DMS 273 (cell line): ENCODE data around the gene VEGFD.

Experiments used
- DNase-seq: peaks from one replicate; lab custom pipeline; 2025; ENCODE audit not compliant: unreplicated experiment; lab: John Stamatoyannopoulos, UW

Gene VEGFD, protein sequence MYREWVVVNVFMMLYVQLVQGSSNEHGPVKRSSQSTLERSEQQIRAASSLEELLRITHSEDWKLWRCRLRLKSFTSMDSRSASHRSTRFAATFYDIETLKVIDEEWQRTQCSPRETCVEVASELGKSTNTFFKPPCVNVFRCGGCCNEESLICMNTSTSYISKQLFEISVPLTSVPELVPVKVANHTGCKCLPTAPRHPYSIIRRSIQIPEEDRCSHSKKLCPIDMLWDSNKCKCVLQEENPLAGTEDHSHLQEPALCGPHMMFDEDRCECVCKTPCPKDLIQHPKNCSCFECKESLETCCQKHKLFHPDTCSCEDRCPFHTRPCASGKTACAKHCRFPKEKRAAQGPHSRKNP

DNA sequence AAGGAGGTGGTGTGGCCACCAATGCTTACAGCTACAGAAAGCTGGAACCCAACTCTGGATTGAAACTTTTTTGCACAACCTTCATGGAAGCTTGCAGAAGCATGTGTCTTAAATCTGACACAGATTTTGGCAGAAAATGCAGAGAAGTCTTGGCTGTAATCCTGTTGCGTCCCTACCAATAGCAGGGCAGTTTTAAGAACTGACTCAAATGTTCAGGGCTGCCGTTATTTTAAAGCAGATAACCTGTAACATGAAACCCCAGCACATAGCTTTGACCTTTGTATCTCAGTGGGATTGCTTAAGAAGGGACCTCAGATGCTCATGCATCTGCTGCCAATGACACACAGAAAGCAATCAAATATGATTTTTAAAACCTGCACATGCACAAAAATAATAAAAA, at the start of gene VEGFD:
TSS of gene VEGFD (minus strand) at position 110 of the 400 bp plus-strand sequence. CDS start 467 bp downstream, outside the sequence.
- peak; percentile 67 for DNase-seq

DNA sequence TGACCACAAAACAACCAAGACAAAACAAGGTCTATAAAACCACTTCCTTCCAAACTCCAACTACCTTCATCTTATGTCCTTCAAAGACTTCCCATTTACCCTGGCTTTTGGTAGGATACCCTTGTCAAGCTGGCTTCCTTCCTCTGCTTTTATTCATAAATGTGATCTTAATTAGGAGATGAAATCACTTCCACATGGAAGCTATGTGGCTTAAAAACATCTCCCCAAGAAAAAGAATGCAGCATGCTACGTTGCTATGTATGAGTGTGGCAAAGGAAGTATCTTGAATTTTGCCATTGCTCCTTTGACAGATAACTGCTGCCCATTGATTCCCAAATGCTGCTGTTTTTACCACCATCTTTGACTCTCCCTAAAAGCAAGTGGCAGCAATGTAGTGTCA, 46.4 kb upstream of the VEGFD start:
- no peak for DNase-seq

DNA sequence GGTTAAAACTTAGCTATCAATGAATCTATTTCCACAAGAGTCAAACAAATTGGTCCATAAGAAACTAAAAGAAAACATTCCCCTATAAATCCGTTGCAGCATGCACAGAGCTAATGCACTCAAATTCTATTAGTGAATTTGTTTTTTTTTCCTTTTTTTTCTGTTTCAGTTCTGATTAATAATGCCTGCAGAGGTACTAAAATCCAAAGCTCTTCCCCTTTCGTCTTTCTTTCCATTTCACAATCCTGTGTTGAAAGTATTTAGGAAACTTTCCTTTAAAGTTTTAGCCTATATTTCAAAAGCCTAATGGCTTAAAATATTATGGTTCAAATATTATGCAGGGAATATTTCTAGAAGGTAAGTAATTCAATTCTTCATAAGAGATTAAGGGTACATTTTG, 45.9 kb upstream of the VEGFD start:
- DNase-seq, result no peak

DNA sequence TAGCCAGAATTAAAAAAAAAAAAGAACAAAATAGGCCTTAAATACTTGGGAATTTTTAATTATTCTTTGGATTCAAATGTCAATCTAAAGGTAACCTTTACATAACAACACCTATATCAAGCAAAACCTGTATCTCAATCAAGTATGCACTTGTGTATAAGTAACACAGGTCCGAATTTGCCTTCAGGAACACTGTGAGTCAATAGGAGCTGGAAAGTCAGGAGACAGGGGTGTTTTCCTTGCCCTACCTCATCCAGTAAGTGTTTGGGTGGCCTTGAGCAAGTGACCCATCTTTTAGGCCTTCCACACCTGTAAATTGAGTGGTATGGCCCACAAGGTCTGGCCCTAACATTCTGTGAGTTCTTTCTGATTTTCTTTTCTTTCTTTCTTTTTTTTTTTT, 40.8 kb upstream of the VEGFD start:
- no peak for DNase-seq

DNA sequence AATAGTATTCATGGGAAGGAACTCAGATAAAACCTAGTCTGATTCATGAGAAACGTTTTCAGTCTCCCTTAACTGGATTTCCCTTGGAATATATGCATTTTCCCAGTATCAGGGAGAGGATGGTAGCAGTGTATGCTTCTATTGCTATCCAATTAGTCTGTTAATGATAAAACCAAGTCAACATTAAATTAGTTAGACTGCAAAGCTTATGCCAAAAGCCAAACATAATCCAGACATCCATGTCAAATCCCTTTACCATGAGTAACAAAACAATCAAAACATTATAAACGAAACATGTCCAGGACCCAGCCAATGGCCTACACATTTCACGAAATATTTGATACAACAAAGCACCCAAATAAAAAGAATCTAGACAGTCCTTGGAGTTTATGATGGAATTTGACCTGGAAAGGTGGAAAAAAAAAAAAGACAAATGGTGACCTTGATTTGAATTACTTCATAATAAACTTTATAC, 34.5 kb upstream of the VEGFD start:
- no peak for DNase-seq

DNA sequence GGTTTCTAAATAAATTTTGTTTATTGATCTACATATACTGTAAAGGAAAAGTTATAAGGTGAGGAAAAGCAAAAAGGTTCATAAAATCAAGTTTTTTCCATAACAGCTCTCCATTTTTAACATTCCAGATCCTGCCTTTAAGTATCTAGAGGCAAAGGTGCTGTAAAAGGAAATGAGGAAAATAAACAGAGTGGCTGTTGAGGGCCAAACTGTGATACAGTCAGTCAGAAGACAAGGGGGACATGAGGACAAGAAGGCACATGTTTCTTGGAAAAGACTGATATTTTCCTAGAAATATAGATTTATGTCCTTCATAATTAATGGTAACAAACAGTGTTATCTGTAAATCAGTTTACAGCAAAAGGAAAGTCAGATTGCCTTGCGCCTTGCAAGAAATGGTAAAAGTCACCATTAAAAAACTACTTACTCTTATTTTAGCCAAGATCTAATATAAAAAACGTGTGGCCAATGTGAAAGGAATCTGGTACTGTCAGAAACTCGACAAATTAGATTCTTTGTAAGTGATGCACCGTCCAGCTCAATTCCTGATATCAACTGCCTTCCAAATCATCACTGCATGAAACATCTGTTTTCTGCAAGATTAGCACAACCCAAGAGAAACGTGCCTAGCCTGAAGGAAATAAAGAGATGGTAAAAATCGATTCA, 34.0 kb upstream of the VEGFD start:
- no peak for DNase-seq

DNA sequence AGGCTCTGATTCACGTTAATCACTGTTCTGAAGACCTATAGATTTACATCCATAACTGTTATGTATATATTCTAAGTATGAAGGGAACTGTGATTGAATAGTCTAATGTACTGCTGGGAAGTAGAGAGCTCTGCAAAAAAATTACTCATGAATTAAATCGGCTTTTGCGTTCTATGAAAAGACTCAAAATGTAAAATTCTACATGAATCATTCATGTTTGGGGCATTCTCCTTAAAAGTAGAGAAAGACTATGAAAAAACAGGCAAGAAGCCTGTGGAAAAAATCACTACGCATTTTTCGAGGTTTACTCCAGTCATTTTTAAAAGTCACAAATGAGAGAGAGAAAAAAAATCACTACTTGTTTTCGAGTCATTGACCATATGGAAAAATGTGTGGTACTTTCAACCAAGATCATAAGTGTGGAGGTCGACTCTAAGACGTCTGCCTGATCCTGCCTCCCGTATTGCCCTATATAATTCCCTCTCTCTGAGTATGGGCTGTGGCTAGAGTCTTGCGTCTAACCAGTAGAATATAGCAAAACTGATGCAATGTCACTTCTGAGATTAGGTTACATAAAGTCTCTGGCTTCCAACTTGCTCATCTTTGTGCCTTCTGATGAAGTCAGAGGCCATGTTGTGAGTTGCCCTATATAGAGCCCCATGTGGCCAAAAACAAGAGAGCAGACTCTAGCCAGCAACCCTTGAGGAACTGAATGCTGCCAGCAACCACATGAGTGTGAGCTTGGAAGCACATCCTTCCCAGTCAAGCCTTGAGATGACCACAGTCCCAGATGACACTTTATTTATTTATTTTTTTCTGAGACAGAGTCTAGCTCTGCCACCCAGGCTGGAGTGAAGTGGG, 32.1 kb upstream of the VEGFD start:
- peak; percentile 19 for DNase-seq

DNA sequence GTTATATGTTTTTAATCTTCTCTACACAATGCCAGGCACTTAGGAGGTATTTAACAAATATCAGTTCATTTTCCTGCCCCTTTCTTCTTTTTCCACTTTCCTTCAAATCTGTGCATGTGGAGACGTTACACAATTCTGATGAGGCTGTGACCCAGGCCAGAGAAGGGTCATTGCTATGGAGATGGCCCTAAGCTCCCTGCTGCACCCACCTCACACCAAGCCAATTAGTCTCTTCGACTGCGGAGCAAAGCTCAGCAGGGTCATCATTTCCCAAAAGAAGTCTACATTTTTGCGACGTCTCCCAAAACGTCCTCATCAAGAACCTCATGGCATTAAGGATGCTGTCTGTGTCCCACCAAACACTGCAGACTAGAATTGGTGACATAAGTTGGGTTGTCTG, 28.9 kb upstream of the VEGFD start:
- no peak for DNase-seq

DNA sequence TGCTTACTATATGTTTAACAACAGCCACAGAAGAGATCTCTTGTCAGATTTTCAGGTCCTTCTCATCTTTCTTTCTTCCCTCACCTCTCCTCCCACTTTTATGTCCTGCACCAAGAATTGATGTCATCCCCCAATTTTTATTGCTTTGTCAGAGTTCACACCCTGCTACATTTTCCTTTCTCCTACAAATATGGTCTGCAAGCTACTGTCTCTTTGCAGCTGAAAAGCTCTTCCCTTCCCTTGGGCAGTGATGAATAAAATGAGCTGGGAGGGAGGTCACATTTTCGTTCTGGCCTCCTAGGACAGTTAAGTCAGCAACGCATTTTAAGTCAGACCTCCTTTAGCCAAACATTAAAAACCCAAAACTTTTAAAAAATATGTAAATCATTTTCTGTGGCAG, 26.7 kb upstream of the VEGFD start:
- no peak for DNase-seq

DNA sequence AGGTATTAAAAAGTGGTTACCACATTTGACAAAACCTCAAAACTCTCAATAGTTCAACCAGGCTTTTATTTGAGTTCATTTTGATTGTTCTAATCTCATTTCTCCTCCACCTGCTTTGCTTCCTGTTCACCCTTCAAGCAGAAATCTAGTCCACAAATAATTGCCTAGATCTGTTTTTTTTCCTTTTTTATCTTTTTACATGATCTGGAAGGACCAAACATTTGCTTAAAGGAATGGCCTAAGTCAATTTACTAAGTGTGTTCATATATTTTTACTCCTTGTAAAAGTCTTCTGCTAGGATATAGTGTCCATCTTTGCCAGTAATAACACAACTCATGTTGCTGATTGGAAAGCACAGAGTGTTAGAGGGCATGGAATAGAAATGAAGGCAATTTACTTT, 26.2 kb upstream of the VEGFD start:
- DNase-seq, result no peak

DNA sequence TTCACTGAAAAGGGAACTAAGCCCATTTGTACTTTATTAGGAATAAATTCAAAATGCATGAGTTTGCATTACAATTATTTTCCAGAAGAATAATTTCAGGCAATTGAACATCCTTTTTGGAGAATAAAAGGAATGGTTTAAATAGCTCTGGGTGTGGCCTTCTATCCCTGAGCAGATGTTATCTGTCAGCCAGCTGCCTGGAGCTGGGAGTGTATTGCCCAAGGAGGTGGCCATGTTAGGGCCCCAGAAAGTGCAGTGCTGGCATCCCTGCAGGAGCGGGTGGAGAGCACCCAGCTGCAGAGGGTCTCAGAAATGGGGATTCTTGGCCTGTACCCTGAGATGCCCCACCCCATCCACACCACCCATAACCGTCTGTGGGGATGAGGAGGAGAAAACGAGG, 21.6 kb upstream of the VEGFD start:
- peak; percentile 37 for DNase-seq

DNA sequence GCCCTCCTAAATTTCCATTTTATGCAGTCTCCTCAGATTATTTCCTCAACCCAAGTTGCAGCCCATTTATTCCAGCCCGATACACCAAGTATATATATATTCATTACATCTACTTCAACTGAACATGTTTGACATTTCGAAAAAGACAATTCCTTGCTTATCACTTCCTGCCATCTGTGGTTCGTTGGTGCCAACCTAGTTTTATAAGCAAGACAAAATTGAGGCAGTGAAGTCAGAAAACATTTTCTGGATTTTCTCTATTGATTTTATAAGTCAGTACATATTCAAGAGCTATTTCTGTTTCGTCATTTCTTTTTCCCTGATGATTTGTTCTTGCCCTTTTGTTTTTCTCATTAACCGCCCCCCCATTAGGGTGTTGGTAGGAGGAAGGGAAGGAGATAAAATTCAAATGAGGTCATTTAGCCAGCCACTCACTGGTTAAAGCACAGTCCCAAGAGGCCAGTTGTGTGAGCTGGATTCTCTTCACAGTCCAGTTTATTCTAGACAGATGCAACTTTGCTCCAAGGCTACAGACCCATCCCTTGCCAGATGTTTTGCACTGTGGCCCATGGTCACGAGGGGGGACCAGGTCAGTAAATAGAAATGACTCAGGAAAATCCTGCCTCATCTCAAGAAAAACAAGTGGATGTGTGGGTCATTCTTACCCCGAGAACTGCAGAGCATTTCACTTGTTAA, 20.3 kb upstream of the VEGFD start:
- peak; percentile 16 for DNase-seq

DNA sequence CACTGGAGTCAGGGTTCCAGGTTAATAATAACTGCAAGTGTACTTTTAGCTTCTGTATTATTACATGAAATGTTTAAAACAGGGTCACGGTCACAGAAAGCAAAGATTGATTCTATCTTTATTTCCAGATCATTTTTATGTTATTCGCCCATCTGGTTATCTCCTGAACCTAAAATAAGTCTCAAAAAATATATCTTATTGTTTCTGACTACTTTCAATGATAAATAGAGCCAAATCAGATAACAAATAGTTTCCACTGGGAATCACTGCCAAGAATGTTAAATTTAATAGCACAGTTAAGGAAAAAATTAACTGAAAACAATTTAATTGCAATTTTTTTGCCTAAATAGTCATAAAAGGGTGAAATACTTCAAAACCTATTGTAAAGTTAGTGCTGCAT, 17.2 kb upstream of the VEGFD start:
- DNase-seq, result no peak

DNA sequence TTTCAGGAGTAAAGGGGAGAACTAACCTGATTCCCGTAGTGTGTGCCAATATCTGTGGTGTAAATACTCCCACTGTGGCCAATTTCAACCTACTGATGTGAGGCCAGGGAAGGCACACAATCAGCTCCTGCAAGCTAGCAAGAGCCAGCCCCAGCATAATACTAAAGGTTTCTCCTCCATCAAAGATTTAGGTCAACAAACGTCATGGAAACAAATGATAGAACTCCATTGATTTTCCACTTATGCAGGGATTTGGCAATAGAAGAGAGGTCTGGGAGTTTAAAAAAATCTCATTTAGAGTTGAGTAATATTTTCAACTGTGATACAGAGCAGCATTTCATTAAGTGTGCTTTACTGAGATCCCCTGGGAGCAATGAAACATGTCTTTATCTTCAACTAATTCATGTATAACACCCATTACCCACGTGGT, 15.8 kb upstream of the VEGFD start:
- DNase-seq, result no peak

DNA sequence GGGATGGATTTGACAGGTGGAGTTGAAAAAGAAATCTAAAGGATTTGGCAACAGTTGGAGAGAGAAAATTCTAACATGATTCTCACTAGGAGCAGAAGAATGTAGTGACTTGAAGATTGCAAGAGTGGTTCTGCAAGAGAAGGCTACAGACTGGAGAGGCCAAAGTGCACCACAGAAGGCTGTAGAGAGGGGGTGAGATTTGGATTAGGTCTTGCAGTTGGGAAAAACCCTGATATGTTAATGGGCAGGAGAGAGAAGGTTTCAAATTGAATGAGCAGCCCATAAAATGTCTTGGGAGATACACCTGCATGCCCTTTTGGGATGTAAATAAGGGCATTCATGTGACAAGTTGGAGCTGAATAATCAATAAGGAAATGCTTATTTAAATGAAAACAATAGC, 14.7 kb upstream of the VEGFD start:
- DNase-seq, result no peak

DNA sequence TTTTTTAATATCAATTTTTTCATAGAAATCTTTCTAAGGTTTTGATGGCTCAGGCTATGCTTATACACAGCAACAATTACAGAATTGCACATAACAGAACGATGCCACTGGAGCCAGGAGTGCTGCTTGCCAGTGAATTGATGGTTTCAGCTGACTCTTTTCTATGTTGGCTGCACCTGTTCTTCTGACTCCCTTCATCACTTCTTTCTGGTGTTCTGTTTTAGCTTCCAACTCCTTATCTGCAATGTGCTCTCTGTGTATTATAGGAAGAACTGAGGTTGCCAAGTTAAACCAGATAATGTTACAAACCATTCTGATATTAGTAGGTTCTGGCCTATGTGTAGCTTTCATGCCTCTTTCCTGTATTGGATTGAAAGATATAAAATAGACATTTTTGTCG, 11.6 kb upstream of the VEGFD start:
- no peak for DNase-seq

DNA sequence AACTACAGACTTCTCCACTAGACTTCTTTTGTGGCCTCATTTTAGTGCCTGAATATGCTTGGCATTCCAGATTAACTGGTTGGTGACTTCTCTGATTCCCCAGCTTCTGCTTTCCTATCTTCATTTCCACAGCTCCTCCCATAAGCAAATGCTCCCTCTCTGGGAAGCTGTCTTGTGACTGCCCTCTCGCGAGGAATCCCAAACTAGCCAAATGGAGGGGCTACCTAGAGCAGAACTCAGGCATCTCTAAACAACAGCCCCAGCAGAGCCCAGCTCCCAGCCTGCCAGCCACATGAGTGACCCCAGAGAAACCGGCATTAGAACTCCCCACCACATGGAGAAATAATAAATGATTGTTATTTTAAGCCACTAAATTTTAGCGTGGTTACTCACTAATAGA, 7.6 kb upstream of the VEGFD start:
- DNase-seq, result no peak

DNA sequence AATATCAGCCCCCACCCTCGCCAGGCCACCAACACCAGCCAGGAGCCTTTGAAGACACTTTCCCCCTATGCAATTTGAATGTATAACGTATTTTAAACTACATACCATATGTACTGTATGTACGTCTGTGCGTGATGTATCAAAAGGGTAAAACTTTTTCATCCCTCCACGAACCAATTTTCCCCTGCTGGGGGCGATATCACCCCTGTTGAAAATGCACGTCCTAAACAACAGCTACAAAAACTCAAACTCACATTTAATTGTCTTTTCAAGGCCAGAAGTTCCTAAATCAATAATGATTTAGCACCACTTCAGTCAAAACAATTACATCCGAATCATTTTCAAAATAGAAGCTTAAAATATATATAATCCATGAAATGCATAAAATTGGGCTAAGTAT, 1.4 kb downstream of the VEGFD start:
- peak; percentile 47 for DNase-seq

DNA sequence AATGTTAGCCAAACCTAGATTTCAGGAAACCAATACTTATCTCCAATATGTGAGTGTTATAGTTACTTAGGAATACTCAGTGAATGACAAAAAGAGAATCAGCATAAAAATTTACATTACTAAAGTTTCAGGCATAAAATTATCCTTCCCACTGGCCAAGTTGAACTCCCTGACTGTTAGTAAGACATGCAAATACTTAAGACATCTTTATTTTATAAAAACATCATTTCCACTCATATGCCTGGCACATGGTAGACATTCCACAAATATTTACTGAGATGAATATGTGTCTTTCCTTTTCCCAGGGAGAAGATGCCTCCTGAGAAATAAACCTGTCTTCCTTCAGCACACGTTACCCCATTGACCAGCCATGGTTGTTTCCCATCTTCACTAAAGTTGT, 7.3 kb downstream of the VEGFD start:
- DNase-seq, result no peak

DNA sequence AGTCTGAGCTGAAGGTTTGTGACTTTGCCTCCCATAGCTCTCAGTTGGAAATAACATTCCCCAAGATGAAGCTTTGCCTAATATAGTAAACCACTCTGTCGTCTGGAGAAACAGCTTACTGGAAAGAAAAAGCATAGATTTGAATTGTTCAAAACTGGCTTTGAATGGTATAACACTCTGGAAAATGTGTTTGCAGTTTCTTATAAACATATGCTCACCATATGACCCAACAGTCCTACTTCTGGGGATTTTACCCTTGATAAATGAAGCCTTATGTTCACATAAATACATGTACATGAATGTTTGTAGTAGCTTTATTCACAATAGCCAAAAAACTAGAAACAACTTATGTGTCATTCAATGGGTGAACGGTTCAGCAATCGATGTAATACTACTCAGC, 10.2 kb downstream of the VEGFD start:
- no peak for DNase-seq
